ENCODE data around the gene STAT3.
"Not testable (repeated sequence)": the region's sequence is repeated elsewhere in the genome, so short reads cannot be mapped to it uniquely, and the experiment has no call there.

STAT3 gene

DNA sequence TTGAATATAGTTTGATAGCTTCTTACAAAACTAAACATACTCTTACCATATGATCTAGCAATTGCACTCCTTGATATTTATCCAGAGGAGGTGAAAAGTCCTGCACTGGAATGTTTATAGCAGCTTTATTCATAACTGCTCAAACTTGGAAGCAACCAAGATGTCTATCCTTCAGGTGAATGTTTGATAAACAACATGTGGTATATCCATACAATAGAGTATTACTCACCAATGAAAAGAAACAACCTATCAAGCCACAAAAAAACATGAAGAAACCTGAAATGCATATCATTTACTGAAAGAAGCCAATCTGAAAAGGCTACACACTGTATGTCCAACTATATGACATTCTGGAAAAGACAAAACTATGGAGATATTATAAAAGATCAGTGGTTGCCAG, 16.1 kb downstream of the STAT3 start:
- Histone ChIP-seq H3K36me3 (ENCODE audit: control insufficient read depth, insufficient read depth, low read length) (no peaks in the 10 kb centered on the region), H3K9ac (no peak overlapping the region), H3K4me2 (ENCODE audit: low read length) (no peak overlapping the region), H3K9me3 (ENCODE audit: control insufficient read depth, low read length) (no peaks in the 10 kb centered on the region), H3K27ac (no peak overlapping the region), H3K4me3 (ENCODE audit: low read depth, low read length) (no peak overlapping the region), H3K4me1 (peaks cover 4% of the 10 kb centered on the region), H3K27me3 (ENCODE audit: control insufficient read depth, insufficient read depth, low read length) (no peaks in the 10 kb centered on the region), H2AFZ (no peak overlapping the region), H3K79me2 (peaks cover 35% of the 10 kb centered on the region)
- TF ChIP-seq, protein P1, sequence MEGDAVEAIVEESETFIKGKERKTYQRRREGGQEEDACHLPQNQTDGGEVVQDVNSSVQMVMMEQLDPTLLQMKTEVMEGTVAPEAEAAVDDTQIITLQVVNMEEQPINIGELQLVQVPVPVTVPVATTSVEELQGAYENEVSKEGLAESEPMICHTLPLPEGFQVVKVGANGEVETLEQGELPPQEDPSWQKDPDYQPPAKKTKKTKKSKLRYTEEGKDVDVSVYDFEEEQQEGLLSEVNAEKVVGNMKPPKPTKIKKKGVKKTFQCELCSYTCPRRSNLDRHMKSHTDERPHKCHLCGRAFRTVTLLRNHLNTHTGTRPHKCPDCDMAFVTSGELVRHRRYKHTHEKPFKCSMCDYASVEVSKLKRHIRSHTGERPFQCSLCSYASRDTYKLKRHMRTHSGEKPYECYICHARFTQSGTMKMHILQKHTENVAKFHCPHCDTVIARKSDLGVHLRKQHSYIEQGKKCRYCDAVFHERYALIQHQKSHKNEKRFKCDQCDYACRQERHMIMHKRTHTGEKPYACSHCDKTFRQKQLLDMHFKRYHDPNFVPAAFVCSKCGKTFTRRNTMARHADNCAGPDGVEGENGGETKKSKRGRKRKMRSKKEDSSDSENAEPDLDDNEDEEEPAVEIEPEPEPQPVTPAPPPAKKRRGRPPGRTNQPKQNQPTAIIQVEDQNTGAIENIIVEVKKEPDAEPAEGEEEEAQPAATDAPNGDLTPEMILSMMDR (IDR thresholded peaks at IDR 0.05), result no peak

DNA sequence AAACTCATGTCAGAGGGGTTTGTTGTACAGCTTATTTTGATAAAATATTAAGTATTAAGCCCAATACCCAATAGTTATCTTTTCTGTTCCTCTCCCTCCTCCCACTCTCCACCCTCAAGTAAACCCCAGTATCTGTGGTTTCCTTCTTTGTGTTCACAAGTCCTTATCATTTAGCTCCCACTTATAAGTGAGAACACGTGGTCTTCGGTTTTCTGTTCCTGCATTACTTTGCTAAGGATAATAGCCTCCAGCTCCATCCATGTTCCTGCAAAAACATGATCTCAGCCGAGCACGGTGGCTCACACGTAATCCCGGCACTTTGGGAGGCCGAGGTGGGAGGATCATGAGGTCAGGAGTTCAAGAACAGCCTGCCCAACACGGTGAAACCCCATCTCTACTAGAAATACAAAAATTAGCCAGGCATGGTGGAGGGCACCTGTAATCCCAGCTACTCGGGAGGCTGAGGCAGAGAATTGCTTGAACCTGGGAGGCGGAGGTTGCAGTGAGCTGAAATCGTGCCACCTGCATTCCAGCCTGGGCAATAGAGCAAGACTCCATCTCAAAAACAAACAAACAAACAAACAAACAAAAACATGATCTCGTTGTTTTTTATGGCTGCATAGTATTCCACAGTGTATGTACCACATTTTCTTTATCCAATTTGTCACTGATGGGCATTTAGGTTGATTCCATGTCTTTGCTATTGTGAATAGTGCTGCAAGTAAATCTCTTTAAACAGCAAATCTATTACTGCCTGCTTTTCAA, 19.3 kb downstream of the STAT3 start:
- H2AFZ ChIP-seq; H3K4me1 ChIP-seq; H3K27me3 ChIP-seq (ENCODE audit: control insufficient read depth, insufficient read depth, low read length); H3K4me3 ChIP-seq (ENCODE audit: low read depth, low read length); H3K9me3 ChIP-seq (ENCODE audit: control insufficient read depth, low read length); H3K27ac ChIP-seq; H3K36me3 ChIP-seq (ENCODE audit: control insufficient read depth, insufficient read depth, low read length); H3K4me2 ChIP-seq (ENCODE audit: low read length); H3K9ac ChIP-seq: not testable (repeated sequence)
- peaks cover 46% of the 10 kb centered on the region for H3K79me2 ChIP-seq

DNA sequence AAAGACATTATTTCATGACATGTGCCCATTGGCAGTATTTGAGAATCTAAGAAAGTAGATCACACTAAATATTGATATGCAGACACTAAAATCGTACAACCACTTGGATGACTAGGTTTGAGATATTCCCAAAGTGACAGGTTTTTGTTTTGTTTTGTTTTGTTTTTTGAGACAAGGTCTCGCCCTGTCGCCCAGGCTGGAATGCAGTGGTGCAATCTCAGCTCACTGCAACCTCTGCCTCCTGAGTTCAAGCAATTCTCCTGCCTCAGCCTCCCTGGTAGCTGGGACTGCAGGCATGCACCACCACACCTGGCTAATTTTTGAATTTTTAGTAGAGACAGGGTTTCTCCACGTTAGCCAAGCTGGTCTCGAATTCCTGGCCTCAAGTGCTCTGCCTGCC, 19.9 kb downstream of the STAT3 start:
- H3K4me1 ChIP-seq; H3K9ac ChIP-seq; H3K36me3 ChIP-seq (ENCODE audit: control insufficient read depth, insufficient read depth, low read length); H3K4me2 ChIP-seq (ENCODE audit: low read length); H3K9me3 ChIP-seq (ENCODE audit: control insufficient read depth, low read length); H3K27ac ChIP-seq; H2AFZ ChIP-seq; H3K4me3 ChIP-seq (ENCODE audit: low read depth, low read length); H3K27me3 ChIP-seq (ENCODE audit: control insufficient read depth, insufficient read depth, low read length): not testable (repeated sequence)
- peaks cover 46% of the 10 kb centered on the region for H3K79me2 ChIP-seq

DNA sequence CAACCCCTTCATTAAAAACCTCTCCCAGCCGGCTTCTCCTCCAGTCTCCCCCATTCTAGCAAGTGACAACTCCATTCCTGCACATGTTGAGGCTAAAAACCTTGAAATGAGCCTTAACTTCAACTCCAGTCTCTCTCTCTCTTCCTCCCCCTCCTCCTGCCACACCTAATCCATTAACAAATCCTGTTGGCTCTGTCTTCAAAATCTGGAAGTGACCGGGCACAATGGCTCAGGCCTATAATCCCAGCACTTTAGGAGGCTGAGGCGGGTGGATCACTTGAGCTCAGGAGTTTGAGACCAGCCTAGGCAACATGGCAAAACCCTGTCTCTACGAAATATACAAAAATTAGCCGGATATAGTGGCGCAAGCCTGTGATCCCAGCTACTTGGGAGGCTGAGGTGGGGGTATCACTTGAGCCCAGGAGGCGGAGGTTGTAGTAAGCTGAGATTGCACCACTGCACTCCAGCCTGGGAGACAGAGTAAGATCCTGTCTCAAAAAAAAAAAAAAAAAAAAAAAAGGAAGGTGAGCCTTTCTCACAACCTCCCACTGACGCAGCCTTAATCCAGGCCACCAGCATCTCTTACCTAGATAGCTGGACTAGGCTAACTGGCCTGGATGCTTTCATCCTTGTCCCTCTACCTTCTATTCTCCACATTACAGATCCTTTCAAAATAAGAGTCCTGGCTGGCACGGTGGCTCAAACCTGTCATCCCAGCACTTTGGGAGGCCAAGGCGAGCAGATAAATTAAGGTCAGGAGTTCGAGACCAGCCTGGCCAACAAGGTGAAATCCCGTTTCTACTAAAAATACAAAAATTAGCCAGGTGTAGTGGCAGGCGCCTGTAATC, 21.8 kb downstream of the STAT3 start:
- H3K4me3 ChIP-seq (ENCODE audit: low read depth, low read length); H3K9me3 ChIP-seq (ENCODE audit: control insufficient read depth, low read length); H3K4me1 ChIP-seq; H3K27ac ChIP-seq; H3K9ac ChIP-seq; H2AFZ ChIP-seq; H3K36me3 ChIP-seq (ENCODE audit: control insufficient read depth, insufficient read depth, low read length); H3K4me2 ChIP-seq (ENCODE audit: low read length); H3K27me3 ChIP-seq (ENCODE audit: control insufficient read depth, insufficient read depth, low read length): not testable (repeated sequence)
- H3K79me2 ChIP-seq, result peaks cover 46% of the 10 kb centered on the region

DNA sequence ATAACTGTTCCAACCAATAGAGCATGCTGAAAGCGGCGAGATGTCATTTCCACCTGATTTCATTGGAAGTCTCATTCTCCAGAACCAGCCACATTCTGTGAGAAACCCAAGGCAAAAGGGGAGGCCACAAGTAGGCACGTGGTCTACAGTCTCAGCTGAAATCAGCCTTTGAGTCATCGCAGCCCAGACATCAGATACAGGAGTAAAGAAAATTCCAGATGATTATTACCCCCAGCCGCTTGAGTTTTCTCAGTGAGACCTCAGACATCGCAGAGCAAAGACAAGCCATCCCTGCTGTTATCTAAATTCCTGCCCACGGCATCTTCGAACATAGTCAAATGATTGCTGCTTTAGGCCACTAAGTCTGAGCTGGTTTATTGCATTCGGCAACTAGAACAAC, 23.1 kb downstream of the STAT3 start:
- Histone ChIP-seq H3K4me2 (ENCODE audit: low read length) (no peak overlapping the region), H3K79me2 (peaks cover 49% of the 10 kb centered on the region), H2AFZ (no peak overlapping the region), H3K9ac (no peak overlapping the region), H3K4me3 (ENCODE audit: low read depth, low read length) (no peak overlapping the region), H3K36me3 (ENCODE audit: control insufficient read depth, insufficient read depth, low read length) (no peaks in the 10 kb centered on the region), H3K4me1 (no peaks in the 10 kb centered on the region), H3K27me3 (ENCODE audit: control insufficient read depth, insufficient read depth, low read length) (no peaks in the 10 kb centered on the region), H3K9me3 (ENCODE audit: control insufficient read depth, low read length) (no peaks in the 10 kb centered on the region), H3K27ac (no peak overlapping the region)
- TF ChIP-seq, protein P1 (IDR thresholded peaks at IDR 0.05), result no peak

All from parathyroid adenoma (tissue), 2 donors.